ENCODE results near the gene ARHGAP15.

DNA sequence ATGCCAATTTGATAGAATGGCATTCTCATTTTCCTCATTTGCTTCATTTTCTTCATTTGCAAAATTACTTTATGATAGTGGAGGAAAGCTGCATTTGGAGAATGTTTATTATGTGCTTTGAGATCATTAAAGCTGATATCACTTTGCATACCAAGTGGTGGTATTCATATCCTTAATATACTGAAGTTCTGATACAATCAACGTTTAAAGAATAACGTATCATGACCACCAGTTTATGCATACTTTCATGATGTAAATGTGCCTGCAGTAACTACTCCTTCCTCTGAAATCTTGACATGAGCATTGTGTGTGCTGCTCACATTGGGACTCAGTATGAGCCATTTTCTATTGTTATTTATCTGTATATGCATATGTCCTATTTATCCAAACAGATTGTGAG, 302.1 kb downstream of the ARHGAP15 start:
- TF ChIP-seq, protein P1, sequence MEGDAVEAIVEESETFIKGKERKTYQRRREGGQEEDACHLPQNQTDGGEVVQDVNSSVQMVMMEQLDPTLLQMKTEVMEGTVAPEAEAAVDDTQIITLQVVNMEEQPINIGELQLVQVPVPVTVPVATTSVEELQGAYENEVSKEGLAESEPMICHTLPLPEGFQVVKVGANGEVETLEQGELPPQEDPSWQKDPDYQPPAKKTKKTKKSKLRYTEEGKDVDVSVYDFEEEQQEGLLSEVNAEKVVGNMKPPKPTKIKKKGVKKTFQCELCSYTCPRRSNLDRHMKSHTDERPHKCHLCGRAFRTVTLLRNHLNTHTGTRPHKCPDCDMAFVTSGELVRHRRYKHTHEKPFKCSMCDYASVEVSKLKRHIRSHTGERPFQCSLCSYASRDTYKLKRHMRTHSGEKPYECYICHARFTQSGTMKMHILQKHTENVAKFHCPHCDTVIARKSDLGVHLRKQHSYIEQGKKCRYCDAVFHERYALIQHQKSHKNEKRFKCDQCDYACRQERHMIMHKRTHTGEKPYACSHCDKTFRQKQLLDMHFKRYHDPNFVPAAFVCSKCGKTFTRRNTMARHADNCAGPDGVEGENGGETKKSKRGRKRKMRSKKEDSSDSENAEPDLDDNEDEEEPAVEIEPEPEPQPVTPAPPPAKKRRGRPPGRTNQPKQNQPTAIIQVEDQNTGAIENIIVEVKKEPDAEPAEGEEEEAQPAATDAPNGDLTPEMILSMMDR (IDR thresholded peaks at IDR 0.05) = no peak
- TF ChIP-seq, protein P2, sequence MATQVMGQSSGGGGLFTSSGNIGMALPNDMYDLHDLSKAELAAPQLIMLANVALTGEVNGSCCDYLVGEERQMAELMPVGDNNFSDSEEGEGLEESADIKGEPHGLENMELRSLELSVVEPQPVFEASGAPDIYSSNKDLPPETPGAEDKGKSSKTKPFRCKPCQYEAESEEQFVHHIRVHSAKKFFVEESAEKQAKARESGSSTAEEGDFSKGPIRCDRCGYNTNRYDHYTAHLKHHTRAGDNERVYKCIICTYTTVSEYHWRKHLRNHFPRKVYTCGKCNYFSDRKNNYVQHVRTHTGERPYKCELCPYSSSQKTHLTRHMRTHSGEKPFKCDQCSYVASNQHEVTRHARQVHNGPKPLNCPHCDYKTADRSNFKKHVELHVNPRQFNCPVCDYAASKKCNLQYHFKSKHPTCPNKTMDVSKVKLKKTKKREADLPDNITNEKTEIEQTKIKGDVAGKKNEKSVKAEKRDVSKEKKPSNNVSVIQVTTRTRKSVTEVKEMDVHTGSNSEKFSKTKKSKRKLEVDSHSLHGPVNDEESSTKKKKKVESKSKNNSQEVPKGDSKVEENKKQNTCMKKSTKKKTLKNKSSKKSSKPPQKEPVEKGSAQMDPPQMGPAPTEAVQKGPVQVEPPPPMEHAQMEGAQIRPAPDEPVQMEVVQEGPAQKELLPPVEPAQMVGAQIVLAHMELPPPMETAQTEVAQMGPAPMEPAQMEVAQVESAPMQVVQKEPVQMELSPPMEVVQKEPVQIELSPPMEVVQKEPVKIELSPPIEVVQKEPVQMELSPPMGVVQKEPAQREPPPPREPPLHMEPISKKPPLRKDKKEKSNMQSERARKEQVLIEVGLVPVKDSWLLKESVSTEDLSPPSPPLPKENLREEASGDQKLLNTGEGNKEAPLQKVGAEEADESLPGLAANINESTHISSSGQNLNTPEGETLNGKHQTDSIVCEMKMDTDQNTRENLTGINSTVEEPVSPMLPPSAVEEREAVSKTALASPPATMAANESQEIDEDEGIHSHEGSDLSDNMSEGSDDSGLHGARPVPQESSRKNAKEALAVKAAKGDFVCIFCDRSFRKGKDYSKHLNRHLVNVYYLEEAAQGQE (IDR thresholded peaks at IDR 0.05; ENCODE audit: insufficient read depth in 1 of 2, low read depth in 2 of 2, low read length in 1 of 2) = no peak
- TF ChIP-seq POLR2AphosphoS5 (IDR thresholded peaks at IDR 0.05; ENCODE audit: low read depth, low read length) = no peak
- no peak for TF ChIP-seq SIN3A (IDR thresholded peaks at IDR 0.05; ENCODE audit: borderline replicate concordance, insufficient read depth, low read depth, low read length)
